ENCODE measurements around the gene ACTR3. TPM values are rescaled to one million over a fixed set of nuclear protein-coding genes. Genes with fewer than 3 reads are reported as not detected.

ACTR3 gene
- total RNA-seq, 1 donor from 2014 or later, result 495 TPM

GRCh38 chr2:114006460-114006859, 116.6 kb downstream of the ACTR3 start:
- no peak overlapping the region for H3K4me3 Mint-ChIP-seq (ENCODE audit: unreplicated experiment)
- no peaks in the 10 kb centered on the region for H3K4me1 Mint-ChIP-seq (ENCODE audit: low read depth, unreplicated experiment)
- no peak for TF ChIP-seq EZH2 (IDR thresholded peaks at IDR 0.05; ENCODE audit: insufficient read depth, low read length)
- no peak overlapping the region for H3K27ac ChIP-seq (ENCODE audit: low read depth, low read length)
- no peaks in the 10 kb centered on the region for H3K27me3 Mint-ChIP-seq (ENCODE audit: low read depth, unreplicated experiment)
- peaks cover 3% of the 10 kb centered on the region for H4K20me1 ChIP-seq (ENCODE audit: insufficient read depth, low read length)
- H3K9me3 ChIP-seq (ENCODE audit: insufficient read depth, low read depth, low read length), result no peaks in the 10 kb centered on the region
- no peak overlapping the region for H3K4me3 ChIP-seq (ENCODE audit: insufficient read depth, low read depth, low read length)
- no peaks in the 10 kb centered on the region for H3K36me3 ChIP-seq (ENCODE audit: insufficient read depth, low read length)
- FAIRE-seq, result no peak
- H3K27me3 ChIP-seq (ENCODE audit: insufficient read depth, low read length), result no peaks in the 10 kb centered on the region
- no peak for DNase-seq (ENCODE audit: low read depth)
- H3K27ac Mint-ChIP-seq (ENCODE audit: unreplicated experiment), result no peak overlapping the region
- H3K79me2 ChIP-seq (ENCODE audit: insufficient read depth, low read length), result no peaks in the 10 kb centered on the region
- H2AFZ ChIP-seq (ENCODE audit: low read depth, low read length), result no peak overlapping the region
- H3K4me2 ChIP-seq (ENCODE audit: low read length), result no peak overlapping the region
- H3K36me3 Mint-ChIP-seq (ENCODE audit: low read depth, unreplicated experiment), result peaks cover 20% of the 10 kb centered on the region
- no peaks in the 10 kb centered on the region for H3K4me1 ChIP-seq (ENCODE audit: insufficient read depth, low read length)
- no peak overlapping the region for H3K9ac ChIP-seq (ENCODE audit: low read length)
- H3K9me3 Mint-ChIP-seq (ENCODE audit: unreplicated experiment), result peaks cover 1% of the 10 kb centered on the region

DNA sequence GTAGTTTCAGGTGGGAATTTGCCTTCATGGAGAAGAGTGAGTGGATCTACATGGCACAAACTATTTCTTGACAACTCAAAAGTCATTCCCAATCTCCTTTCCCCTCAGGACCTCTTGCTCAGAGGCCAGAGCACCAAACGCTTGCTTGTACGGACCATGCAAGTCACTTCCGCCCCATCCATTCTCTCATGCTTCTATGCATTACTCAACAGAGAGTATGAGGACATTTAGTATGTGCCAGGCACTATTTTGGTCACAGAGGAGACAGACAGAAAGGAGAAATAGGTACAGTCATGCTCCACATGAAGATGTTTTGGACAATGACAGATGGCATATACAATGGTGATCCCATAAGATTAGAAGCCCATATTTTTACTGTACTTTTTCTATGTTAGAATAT, 117.5 kb downstream of the ACTR3 start:
- H3K36me3 Mint-ChIP-seq (ENCODE audit: low read depth, unreplicated experiment), result peaks cover 12% of the 10 kb centered on the region
- H3K4me3 ChIP-seq (ENCODE audit: insufficient read depth, low read depth, low read length), result no peak overlapping the region
- no peak for TF ChIP-seq EZH2 (IDR thresholded peaks at IDR 0.05; ENCODE audit: insufficient read depth, low read length)
- TF ChIP-seq, protein P1, sequence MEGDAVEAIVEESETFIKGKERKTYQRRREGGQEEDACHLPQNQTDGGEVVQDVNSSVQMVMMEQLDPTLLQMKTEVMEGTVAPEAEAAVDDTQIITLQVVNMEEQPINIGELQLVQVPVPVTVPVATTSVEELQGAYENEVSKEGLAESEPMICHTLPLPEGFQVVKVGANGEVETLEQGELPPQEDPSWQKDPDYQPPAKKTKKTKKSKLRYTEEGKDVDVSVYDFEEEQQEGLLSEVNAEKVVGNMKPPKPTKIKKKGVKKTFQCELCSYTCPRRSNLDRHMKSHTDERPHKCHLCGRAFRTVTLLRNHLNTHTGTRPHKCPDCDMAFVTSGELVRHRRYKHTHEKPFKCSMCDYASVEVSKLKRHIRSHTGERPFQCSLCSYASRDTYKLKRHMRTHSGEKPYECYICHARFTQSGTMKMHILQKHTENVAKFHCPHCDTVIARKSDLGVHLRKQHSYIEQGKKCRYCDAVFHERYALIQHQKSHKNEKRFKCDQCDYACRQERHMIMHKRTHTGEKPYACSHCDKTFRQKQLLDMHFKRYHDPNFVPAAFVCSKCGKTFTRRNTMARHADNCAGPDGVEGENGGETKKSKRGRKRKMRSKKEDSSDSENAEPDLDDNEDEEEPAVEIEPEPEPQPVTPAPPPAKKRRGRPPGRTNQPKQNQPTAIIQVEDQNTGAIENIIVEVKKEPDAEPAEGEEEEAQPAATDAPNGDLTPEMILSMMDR (IDR thresholded peaks at IDR 0.05; ENCODE audit: insufficient read depth, low read depth, low read length), result no peak
- H3K4me1 ChIP-seq (ENCODE audit: insufficient read depth, low read length), result no peaks in the 10 kb centered on the region
- no peak for FAIRE-seq
- H3K4me3 Mint-ChIP-seq (ENCODE audit: unreplicated experiment), result no peak overlapping the region
- no peak overlapping the region for H3K27ac ChIP-seq (ENCODE audit: low read depth, low read length)
- no peaks in the 10 kb centered on the region for H3K4me1 Mint-ChIP-seq (ENCODE audit: low read depth, unreplicated experiment)
- H2AFZ ChIP-seq (ENCODE audit: low read depth, low read length), result no peak overlapping the region
- H3K36me3 ChIP-seq (ENCODE audit: insufficient read depth, low read length), result no peaks in the 10 kb centered on the region
- H4K20me1 ChIP-seq (ENCODE audit: insufficient read depth, low read length), result peaks cover 3% of the 10 kb centered on the region
- DNase-seq (ENCODE audit: low read depth), result no peak
- no peaks in the 10 kb centered on the region for H3K9me3 ChIP-seq (ENCODE audit: insufficient read depth, low read depth, low read length)
- H3K27me3 Mint-ChIP-seq (ENCODE audit: low read depth, unreplicated experiment), result no peaks in the 10 kb centered on the region
- no peak overlapping the region for H3K4me2 ChIP-seq (ENCODE audit: low read length)
- peaks cover 1% of the 10 kb centered on the region for H3K9me3 Mint-ChIP-seq (ENCODE audit: unreplicated experiment)
- H3K79me2 ChIP-seq (ENCODE audit: insufficient read depth, low read length), result no peaks in the 10 kb centered on the region
- no peak overlapping the region for H3K9ac ChIP-seq (ENCODE audit: low read length)
- H3K27me3 ChIP-seq (ENCODE audit: insufficient read depth, low read length), result no peaks in the 10 kb centered on the region
- no peak overlapping the region for H3K27ac Mint-ChIP-seq (ENCODE audit: unreplicated experiment)

DNA sequence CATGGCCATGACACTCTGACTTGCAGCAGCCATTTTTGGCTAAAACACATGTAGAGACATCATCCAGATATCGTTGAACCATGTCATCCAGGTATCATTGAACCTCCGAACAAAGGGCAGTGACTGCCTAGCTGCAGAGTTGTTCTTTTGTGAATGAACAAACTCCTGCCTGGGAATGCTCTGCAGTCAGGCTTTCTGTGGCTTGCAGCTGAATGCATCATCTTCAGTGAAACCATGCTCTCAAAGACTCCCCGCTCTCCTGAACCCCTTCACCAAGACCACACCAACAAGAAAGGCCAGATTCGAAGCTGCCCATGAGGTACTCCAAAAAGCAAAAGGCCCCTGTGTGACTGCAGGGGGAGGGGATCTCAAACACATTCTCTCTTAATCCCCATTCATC, 118.8 kb downstream of the ACTR3 start:
- FAIRE-seq, result no peak
- H3K9ac ChIP-seq (ENCODE audit: low read length), result no peak overlapping the region

More for the DNA sequence above, 118.8 kb downstream of the ACTR3 start:
- H3K9me3 ChIP-seq (ENCODE audit: insufficient read depth, low read depth, low read length), result no peaks in the 10 kb centered on the region
- no peaks in the 10 kb centered on the region for H3K79me2 ChIP-seq (ENCODE audit: insufficient read depth, low read length)
- Mint-ChIP-seq H3K36me3 (ENCODE audit: low read depth, unreplicated experiment) (peaks cover 7% of the 10 kb centered on the region), H3K27ac (ENCODE audit: unreplicated experiment) (no peak overlapping the region), H3K27me3 (ENCODE audit: low read depth, unreplicated experiment) (no peaks in the 10 kb centered on the region), H3K4me3 (ENCODE audit: unreplicated experiment) (no peak overlapping the region), H3K4me1 (ENCODE audit: low read depth, unreplicated experiment) (no peaks in the 10 kb centered on the region), H3K9me3 (ENCODE audit: unreplicated experiment) (peaks cover 1% of the 10 kb centered on the region)
- H3K4me3 ChIP-seq (ENCODE audit: insufficient read depth, low read depth, low read length), result no peak overlapping the region
- H3K4me2 ChIP-seq (ENCODE audit: low read length), result no peak overlapping the region
- H3K27me3 ChIP-seq (ENCODE audit: insufficient read depth, low read length), result no peaks in the 10 kb centered on the region
- H3K27ac ChIP-seq (ENCODE audit: low read depth, low read length), result no peak overlapping the region
- no peak overlapping the region for H2AFZ ChIP-seq (ENCODE audit: low read depth, low read length)
- no peaks in the 10 kb centered on the region for H3K4me1 ChIP-seq (ENCODE audit: insufficient read depth, low read length)
- no peaks in the 10 kb centered on the region for H3K36me3 ChIP-seq (ENCODE audit: insufficient read depth, low read length)
- peaks cover 3% of the 10 kb centered on the region for H4K20me1 ChIP-seq (ENCODE audit: insufficient read depth, low read length)
- TF ChIP-seq, protein P1 (IDR thresholded peaks at IDR 0.05; ENCODE audit: insufficient read depth, low read depth, low read length), result no peak
- TF ChIP-seq EZH2 (IDR thresholded peaks at IDR 0.05; ENCODE audit: insufficient read depth, low read length), result no peak
- DNase-seq (ENCODE audit: low read depth), result no peak
